ENCODE measurements around the gene LRRC8B.

The LRRC8B gene

GRCh38 chr1:89624715-89625323, 100.2 kb downstream of the LRRC8B start:
- TF ChIP-seq RAD21 (IDR thresholded peaks at IDR 0.05; ENCODE audit: low read depth) = no peak

- no peak for TF ChIP-seq TEAD4 (IDR thresholded peaks at IDR 0.05)
- TF ChIP-seq REST (IDR thresholded peaks at IDR 0.05; ENCODE audit: low read depth) = no peak
- TF ChIP-seq RAD21 (IDR thresholded peaks at IDR 0.05; ENCODE audit: low read depth) = no peak
- TF ChIP-seq YY1 (IDR thresholded peaks at IDR 0.05; ENCODE audit: low read depth) = no peak
- no peak for TF ChIP-seq TAF1 (IDR thresholded peaks at IDR 0.05; ENCODE audit: low read depth)
- TF ChIP-seq ZBTB7A (IDR thresholded peaks at IDR 0.05; ENCODE audit: low read depth) = no peak
- no peak for TF ChIP-seq EP300 (IDR thresholded peaks at IDR 0.05; ENCODE audit: borderline replicate concordance)
- TF ChIP-seq EGR1 (IDR thresholded peaks at IDR 0.05) = no peak
- no peak for TF ChIP-seq USF1 (IDR thresholded peaks at IDR 0.05)
Observed at GRCh38 chr1:89627596-89627962, 103.0 kb downstream of the LRRC8B start.

GRCh38 chr1:89629146-89629545, 104.5 kb downstream of the LRRC8B start:
- TF ChIP-seq MAX (IDR thresholded peaks at IDR 0.05) (no peak), FOXM1 (IDR thresholded peaks at IDR 0.05; ENCODE audit: borderline replicate concordance, low read depth) (no peak), CREB1 (IDR thresholded peaks at IDR 0.05; ENCODE audit: low read depth) (no peak), YY1 (IDR thresholded peaks at IDR 0.05; ENCODE audit: low read depth) (no peak), RAD21 (IDR thresholded peaks at IDR 0.05; ENCODE audit: low read depth) (no peak), CEBPB (IDR thresholded peaks at IDR 0.05) (no peak), TCF12 (IDR thresholded peaks at IDR 0.05; ENCODE audit: low read depth) (no peak), TEAD4 (IDR thresholded peaks at IDR 0.05) (no peak)

- TF ChIP-seq EGR1 (IDR thresholded peaks at IDR 0.05) (no peak), REST (IDR thresholded peaks at IDR 0.05; ENCODE audit: low read depth) (no peak)
Observed at GRCh38 chr1:89630048-89630447, 105.4 kb downstream of the LRRC8B start.

- TF ChIP-seq USF1 (IDR thresholded peaks at IDR 0.05) = no peak
- TF ChIP-seq ZBTB7A (IDR thresholded peaks at IDR 0.05; ENCODE audit: low read depth) = no peak
- no peak for TF ChIP-seq MAX (IDR thresholded peaks at IDR 0.05)
- TF ChIP-seq NFIC (IDR thresholded peaks at IDR 0.05) = no peak
- TF ChIP-seq EGR1 (IDR thresholded peaks at IDR 0.05) = no peak
- TF ChIP-seq YY1 (IDR thresholded peaks at IDR 0.05; ENCODE audit: low read depth) = no peak
- TF ChIP-seq EP300 (IDR thresholded peaks at IDR 0.05; ENCODE audit: borderline replicate concordance) = no peak
- TF ChIP-seq CREB1 (IDR thresholded peaks at IDR 0.05; ENCODE audit: low read depth) = no peak
- no peak for TF ChIP-seq FOXM1 (IDR thresholded peaks at IDR 0.05; ENCODE audit: borderline replicate concordance, low read depth)
- no peak for TF ChIP-seq CEBPB (IDR thresholded peaks at IDR 0.05)
- TF ChIP-seq REST (IDR thresholded peaks at IDR 0.05; ENCODE audit: low read depth) = no peak
- no peak for TF ChIP-seq RAD21 (IDR thresholded peaks at IDR 0.05; ENCODE audit: low read depth)
- TF ChIP-seq TEAD4 (IDR thresholded peaks at IDR 0.05) = no peak
- no peak for TF ChIP-seq TAF1 (IDR thresholded peaks at IDR 0.05; ENCODE audit: low read depth)
- no peak for TF ChIP-seq TCF12 (IDR thresholded peaks at IDR 0.05; ENCODE audit: low read depth)
Observed at GRCh38 chr1:89631816-89632656, 107.4 kb downstream of the LRRC8B start.
